Left ventricle myocardium inferior (tissue), 1 donor: Measurements from ENCODE around the gene KIF25. TPM values are rescaled to one million over a fixed set of nuclear protein-coding genes. Genes with fewer than 3 reads are reported as not detected.

ENCODE experiments used
- DNase-seq: peaks from one replicate; pipeline ENCODE4 v3.0.0-alpha.2; 2020
- H3K27ac ChIP-seq: fragments of 200-600 bp; replicated peaks from 2 replicates; pipeline ENCODE4 v1.8.0; 2021
- H3K27me3 ChIP-seq: fragments of 200-600 bp; 2 replicates; pipeline ENCODE4 v1.8.0; 2021; ENCODE audit warnings: low read depth
- H3K36me3 ChIP-seq: fragments of 200-600 bp; 2 replicates; pipeline ENCODE4 v1.8.0; 2021
- H3K4me1 ChIP-seq: fragments of 200-600 bp; 2 replicates; pipeline ENCODE4 v1.8.0; 2021
- H3K4me3 ChIP-seq: fragments of 200-600 bp; 2 replicates; pipeline ENCODE4 v1.8.0; 2021; ENCODE audit warnings: mild to moderate bottlenecking, moderate library complexity
- H3K9me3 ChIP-seq: fragments of 200-600 bp; replicated peaks from 2 replicates; pipeline ENCODE4 v1.8.0; 2021
- CTCF ChIP-seq: fragments of 200-600 bp; IDR thresholded peaks from 2 replicates; pipeline ENCODE4 v1.8.0; 2021; ENCODE audit warnings: antibody characterized with exemption, mild to moderate bottlenecking, borderline replicate concordance
- intact Hi-C: fragments of 100-400 bp; cut with micrococcal nuclease; formaldehyde crosslinking; loops from one replicate; pipeline ENCODE4 v1.11.0; 2022
- total RNA-seq: library from RNA; stranded (reverse); fragmentation: NEBNext Ultra II Directional; extraction: Animal tissue kit (Norgen Biotek cat#: 25700); gene quantifications from one replicate; pipeline ENCODE4 v1.2.1, GENCODE V29; 2021
- donor health status: DM: no; HTN: yes; CAD: no; lungs with severe emphysema.

Gene KIF25
- total RNA-seq, 1 donor from 2014 or later = 0.22 TPM

- no peak for DNase-seq
- no peak for TF ChIP-seq CTCF
- Histone ChIP-seq H3K27ac (no peak overlapping the region), H3K4me1 (peaks cover 18% of the 10 kb centered on the region), H3K27me3 (no peaks in the 10 kb centered on the region), H3K9me3 (no peaks in the 10 kb centered on the region), H3K4me3 (no peak overlapping the region), H3K36me3 (no peaks in the 10 kb centered on the region)
- intact Hi-C loops = no loop called here
Measured at GRCh38 chr6:168086066-168086465, 88.6 kb downstream of the KIF25 start.

GRCh38 chr6:168086616-168087015, 89.1 kb downstream of the KIF25 start:
- no peak overlapping the region for H3K4me3 ChIP-seq
- DNase-seq = no peak
- H3K4me1 ChIP-seq = peaks cover 18% of the 10 kb centered on the region
- TF ChIP-seq CTCF = no peak
- H3K9me3 ChIP-seq = no peaks in the 10 kb centered on the region
- H3K27ac ChIP-seq = no peak overlapping the region
- intact Hi-C loops = no loop called here
- no peaks in the 10 kb centered on the region for H3K27me3 ChIP-seq
- no peaks in the 10 kb centered on the region for H3K36me3 ChIP-seq

GRCh38 chr6:168087436-168088160, 90.1 kb downstream of the KIF25 start:
- intact Hi-C loops = no loop called here
- H3K36me3 ChIP-seq = no peaks in the 10 kb centered on the region
- peaks cover 18% of the 10 kb centered on the region for H3K4me1 ChIP-seq
- no peak overlapping the region for H3K27ac ChIP-seq
- no peak for TF ChIP-seq CTCF
- H3K9me3 ChIP-seq = no peaks in the 10 kb centered on the region
- H3K27me3 ChIP-seq = no peaks in the 10 kb centered on the region
- no peak for DNase-seq
- no peak overlapping the region for H3K4me3 ChIP-seq

- no peaks in the 10 kb centered on the region for H3K36me3 ChIP-seq
- H3K4me3 ChIP-seq = no peak overlapping the region
- no peaks in the 10 kb centered on the region for H3K27me3 ChIP-seq
- H3K4me1 ChIP-seq = peaks cover 23% of the 10 kb centered on the region
- peak overlapping the region; percentile 11 for H3K27ac ChIP-seq
- no peaks in the 10 kb centered on the region for H3K9me3 ChIP-seq
- DNase-seq = peak; percentile 33
- intact Hi-C loops = no loop called here
- no peak for TF ChIP-seq CTCF
Measured at GRCh38 chr6:168088161-168089053, 90.9 kb downstream of the KIF25 start.

GRCh38 chr6:168089186-168090063, 92.0 kb downstream of the KIF25 start:
- H3K27me3 ChIP-seq = no peaks in the 10 kb centered on the region
- no peak for TF ChIP-seq CTCF
- no peak for DNase-seq
- no peaks in the 10 kb centered on the region for H3K9me3 ChIP-seq
- H3K36me3 ChIP-seq = no peaks in the 10 kb centered on the region
- H3K27ac ChIP-seq = no peak overlapping the region
- intact Hi-C loops = no loop called here
- no peak overlapping the region for H3K4me3 ChIP-seq
- H3K4me1 ChIP-seq = peaks cover 24% of the 10 kb centered on the region
